ENCODE data around the gene APBB1IP.
A peak's percentile ranks its signal among the peaks of the same experiment; 100 is the strongest.
"Not testable (repeated sequence)": the region's sequence is repeated elsewhere in the genome, so short reads cannot be mapped to it uniquely, and the experiment has no call there.

The APBB1IP gene

DNA sequence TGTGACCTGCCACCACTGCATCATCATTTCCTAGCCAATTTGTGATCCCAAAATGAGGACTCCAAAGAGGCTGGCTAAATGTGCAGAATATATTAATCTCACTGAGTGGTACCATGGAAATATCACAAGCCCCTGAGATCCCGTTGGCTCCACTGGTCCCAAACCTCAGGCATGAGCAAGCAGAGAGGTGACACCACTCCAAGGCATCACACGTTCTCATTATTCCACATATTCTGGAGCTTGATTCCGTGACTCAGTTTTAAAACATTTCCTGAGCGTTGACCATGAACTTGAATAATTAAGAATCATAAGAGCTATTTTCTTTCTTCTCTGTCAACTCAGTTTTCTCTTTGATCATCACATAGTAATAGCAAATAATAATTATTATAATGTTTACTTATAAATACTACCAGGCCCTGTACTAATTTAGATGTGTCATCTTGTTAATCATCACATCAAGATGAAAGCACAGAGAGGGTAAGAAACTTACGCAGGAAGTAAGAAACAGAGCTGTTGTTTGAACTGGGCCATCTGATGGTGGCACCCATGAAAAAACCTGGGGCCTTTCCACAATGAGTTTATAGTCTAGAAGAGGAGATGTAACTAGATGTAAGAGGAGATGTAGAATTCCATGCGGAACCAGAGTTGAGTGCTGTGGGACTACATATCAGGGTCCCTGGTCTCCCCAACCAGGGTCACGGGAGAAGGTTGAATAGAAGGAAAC, 3.5 kb downstream of the APBB1IP start:
- no peak for DNase-seq (ENCODE audit: low read depth in 2 of 2)

DNA sequence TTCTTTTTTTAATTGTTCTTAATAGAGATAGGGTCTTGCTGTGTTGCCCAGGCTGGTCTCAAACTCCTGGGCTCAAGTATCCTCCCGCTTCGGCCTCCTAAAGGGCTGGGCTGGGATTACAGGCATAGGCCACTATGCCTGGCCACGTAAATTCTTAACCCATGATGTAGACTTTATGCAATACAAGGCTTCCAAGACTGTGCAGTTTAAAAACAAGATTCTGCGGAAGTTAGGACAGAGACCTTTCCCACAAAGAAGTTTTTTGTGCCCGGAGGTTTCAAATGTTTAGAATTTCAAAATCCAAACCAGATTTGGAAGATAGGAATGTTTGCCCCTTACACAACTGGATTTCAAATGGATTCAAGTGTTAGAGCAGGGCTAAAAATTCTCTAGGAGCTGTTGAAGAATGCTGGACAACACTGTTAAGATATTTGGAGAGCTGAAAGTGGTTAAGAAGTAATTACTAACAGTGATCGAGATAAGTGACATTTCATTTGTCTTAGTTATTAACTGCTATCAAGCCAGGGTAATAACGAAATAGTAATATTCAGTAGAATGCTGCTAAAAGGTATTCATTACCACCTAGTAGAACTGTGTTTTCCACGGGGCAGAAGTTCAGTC, 7.4 kb downstream of the APBB1IP start:
- DNase-seq (ENCODE audit: low read depth in 2 of 2), result no peak

DNA sequence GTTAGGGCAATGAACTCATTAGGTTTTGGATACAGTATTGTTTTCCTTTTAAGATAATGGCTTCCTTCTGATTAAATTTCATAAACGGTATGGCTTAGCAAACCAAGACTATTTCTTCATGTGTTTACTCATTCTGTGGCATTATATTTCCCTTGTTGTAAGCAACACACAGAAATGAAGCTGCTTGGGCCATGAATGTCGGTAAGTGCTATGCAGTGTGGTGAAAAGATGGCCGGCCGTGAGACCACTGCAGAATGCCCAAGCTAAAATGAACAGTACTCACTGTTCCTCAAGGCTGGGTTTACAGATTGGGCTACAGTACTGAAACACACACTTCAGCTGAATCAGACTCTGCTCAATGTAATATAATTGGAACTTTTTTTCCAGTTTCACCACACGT, 8.1 kb downstream of the APBB1IP start:
- no peak for DNase-seq (ENCODE audit: low read depth in 2 of 2)

DNA sequence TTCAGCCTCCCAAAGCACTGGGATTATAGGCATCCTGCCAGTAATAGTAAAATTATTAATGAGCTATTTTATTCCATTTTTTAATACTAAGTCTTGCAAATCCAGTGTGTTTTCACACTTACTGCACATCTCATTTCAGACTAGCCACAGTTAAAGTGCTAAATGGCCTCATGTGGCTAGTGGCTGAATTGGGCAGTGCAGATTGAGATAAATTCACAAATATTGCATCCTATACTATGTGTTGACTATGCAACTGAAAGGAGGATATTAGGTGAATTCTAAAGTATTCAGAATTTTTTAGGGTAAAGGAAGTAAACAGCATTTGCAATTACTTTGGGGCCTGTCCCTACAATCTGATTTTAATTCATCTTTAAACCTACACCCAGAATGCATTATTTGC, 10.2 kb downstream of the APBB1IP start:
- no peak for DNase-seq (ENCODE audit: low read depth in 2 of 2)

DNA sequence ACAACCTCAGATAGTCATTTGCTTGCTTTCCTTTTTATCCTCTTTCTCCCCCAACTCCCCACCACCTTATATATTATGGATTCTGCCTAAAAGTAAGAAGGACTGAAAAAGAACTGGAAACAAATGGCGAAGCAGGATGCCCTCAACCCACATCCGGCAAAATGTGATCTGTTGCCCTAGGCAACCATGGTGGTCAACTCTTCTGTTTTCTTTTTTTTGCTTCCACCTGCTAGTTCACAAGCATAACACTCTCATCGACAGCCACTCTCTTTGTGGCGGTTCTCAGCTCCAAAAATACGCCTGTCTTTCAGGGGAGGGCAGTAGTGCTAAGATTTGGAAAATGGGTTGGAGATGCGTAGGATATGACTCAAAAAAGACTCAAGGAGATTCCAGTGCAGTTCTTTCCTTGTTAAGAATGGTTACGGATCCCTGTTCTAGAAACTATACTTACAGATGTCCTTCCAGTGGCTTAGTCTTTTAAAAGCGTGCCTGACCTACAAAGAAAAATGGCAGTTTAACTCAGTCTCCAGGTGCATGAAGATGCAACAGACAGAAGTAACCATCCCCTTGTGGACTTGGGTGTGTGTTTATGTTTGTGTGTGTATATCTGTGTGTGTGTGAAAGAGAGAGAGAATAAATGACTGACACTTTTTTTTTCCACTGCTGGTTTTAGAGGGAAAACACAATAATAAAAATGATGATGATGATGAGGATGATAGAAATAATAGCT, 10.7 kb downstream of the APBB1IP start:
- peak; percentile 44 to 56 for DNase-seq (ENCODE audit: low read depth in 2 of 2)

DNA sequence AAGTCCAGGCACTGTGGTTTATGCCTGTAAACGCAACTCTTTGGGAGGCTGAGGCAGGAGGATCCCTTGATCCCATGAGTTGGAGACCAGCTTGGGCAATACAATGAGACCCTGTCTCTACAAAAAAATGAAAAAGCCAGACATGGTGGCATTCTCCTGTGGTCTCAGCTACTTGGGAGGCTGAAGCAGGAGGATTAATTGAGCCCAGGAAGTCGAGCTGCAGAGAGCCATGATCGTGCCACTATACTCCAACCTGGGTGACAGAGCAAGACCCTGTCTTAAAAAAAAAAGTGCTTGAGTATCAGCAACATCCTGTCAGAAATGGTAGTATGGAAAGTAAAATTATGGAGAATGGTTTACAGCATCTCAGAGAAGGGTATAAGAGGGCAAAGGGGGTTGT, 11.6 kb downstream of the APBB1IP start:
- DNase-seq (ENCODE audit: low read depth in 2 of 2), result no peak

DNA sequence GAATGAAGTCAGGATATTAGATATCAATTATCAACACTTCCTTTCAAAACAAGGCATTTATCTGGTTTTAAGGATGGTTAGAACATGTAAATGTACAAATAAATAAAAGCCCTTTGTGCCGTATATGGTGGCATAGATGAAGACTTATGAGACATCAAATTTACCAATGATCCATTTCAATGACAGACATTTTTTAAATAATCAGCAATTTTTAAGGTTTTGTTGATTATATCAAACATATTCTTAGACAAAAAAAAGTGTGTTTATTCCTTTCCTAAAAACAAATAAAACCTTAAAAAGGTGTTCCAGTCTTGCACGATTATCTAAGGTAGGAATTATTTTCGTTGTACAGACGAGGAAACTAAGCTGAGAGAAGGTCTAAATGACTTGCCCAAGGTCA, 13.8 kb downstream of the APBB1IP start:
- DNase-seq (ENCODE audit: low read depth in 2 of 2), result no peak

DNA sequence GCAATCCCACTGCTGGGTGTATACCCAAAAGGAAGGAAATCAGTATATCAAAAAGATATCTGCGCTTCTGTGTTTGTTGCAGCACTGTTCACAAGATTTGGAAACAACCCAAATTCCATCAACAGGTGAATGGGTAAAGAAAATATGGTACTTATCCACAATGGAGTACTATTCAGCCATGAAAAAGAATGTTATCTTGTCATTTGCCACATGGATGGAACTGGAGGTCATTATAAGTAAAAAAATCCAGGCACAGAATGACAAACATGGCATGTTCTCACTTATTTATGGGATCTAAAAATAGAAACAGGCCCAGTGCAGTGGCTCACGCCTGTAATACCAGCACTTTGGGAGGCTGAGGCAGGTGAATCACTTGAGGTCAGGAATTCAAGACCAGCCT, 15.7 kb downstream of the APBB1IP start:
- DNase-seq (ENCODE audit: low read depth in 2 of 2), result no peak

DNA sequence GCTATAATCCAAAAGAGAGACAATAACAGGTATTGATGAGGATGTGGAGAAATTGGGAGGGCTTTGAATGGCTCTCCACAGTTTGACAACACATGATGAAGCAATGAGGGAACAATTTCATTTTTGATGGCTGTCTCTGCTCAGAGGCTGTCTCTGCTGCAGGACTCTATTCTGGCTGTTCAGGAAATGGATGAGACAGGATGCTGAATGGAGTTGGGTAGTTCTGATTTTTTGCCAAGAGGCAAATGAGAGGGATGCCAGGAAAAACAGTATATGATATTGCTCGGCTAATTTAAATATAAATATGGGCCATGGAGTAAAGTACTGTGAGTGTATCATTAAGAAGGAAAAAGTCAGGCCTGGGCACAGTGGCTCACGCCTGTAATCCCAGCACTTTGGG, 16.8 kb downstream of the APBB1IP start:
- no peak for DNase-seq (ENCODE audit: low read depth in 2 of 2)

DNA sequence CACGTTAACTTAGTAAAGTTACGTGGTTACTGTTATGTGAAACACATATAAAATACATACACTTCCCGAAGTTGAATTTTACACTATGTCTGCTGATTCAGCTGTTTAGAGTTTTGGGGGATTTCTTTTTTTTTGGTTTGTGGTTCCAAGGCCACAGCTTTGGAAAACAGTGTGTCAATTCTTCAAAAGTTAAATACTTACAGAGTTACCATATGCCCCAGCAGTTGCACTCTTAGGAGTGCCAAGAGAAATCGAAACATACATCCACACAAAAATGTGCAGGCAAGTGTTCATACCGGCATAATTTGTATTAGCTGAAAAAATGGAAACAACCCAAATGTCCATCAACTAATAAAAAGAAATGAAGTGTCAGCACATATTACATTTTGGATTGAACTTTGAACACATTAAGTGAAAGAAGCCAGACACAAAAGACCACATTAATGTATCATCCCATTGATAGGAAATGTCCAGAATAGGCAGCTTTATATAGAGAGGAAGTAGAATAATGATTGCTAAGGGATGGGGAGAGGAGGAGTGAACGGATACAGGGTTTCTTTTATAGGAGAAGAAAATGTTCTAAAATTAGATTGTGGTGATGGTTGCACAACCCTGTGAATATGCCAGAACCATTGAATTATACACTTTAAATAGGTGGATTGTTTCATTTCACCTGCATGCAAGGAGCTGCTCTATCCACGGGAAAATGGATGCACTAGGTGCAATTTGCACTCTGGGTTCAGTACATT, 17.6 kb downstream of the APBB1IP start:
- no peak for DNase-seq (ENCODE audit: low read depth in 2 of 2)

DNA sequence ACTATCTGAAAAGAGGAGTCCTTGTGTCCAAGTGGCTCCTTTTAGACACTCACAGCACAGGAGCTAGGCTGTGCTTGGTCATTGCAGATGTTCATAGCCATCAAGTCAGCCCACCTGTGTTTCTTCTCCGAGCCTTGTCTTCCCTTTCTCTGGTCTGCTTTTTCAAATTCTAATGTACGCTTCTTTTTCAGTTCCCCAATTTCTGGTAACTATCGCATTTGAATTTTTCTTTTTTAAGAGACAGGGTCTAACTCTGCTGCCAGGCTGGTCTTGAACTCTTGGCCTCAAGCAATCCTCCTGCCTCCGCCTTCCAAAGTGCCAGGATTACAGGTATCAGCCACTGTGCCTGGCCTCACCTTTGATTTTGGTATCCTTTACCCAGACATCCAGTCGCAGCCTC, 18.9 kb downstream of the APBB1IP start:
- DNase-seq (ENCODE audit: low read depth in 2 of 2), result no peak

DNA sequence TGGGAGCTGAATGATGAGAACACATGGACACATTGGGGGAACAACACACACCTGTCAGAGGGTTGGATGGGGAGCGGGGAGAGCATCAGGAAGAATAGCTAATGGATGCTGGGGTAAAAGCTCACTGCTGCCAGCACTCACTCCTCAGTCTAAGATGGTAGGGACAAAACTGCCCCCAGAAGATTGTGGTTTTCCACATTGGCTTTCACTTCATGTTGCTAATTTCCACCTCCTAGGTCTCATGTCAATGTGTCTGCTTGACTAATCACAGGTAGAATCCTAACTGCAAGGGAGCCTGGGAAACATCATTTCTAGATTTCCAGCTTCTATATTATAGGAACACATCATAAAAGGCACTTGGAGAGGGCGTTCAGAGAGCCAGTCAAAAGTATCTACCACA, 22.6 kb downstream of the APBB1IP start:
- DNase-seq (ENCODE audit: low read depth in 2 of 2), result no peak

DNA sequence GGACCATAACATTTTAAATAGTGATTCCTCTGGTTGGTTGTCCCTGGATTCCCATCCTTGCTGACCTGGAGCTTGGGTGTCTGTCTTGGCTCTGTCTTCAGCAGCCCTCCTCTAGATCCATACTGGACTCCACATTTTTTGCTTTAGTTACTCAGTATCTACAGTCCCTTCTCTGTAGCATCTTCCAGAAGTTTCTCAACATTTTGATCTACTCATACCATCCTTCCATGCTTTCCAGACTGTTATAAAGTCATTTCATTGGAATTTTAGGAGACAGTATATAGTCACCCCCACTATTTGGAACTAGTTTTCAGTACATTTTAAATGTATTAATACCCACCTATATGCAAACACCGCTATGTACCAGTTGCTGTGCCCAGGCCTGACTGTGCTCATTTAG, 25.8 kb downstream of the APBB1IP start:
- no peak for DNase-seq (ENCODE audit: low read depth in 2 of 2)

DNA sequence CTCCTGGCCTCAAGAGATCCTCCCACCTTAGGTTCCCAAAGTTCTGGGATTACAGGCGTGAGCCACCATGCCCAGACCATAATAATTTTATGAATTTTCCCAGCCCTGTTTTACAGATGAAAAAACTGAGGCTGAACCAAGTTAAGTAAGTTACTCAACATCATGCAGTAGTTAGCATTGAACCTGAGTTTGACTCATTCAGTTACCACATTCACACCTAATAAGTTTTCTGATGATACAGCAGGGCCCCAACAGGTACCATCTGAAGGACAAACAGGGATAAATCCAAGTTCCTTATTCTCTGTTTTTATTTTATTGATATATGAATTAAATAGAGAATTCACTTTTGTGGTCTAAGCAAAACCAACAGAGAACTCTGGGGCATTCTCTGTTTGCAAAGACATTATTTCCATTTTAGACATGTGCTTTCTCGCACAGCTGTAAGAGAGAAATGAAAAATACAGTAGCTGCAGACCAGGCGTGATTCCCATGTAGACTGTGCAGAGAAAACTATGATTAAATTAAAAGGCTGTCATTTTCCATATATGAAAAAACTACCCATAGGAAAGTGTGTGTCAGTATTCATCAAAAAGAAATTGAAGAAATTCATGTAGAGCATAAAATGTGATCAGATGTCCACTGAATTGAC, 26.6 kb downstream of the APBB1IP start:
- no peak for DNase-seq (ENCODE audit: low read depth in 2 of 2)

DNA sequence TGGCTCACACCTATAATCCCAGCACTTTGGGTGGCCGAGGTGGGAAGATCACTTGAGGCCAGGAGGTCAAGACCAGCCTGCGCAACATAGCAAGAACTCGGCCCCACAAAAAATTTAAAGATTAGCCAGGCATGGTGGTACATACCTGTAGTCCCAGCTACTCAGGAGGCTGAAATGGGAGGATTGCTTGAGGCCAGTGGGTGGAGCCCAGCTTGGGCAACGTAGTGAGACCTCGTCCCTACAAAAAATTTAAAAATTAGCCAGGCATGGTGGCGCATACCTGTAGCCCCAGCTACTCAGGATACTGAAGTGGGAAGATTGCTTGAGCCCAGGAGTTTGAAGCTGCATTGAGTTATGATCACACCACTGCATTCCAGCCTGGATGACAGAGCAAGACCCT, 28.4 kb downstream of the APBB1IP start:
- not testable (repeated sequence) for DNase-seq (ENCODE audit: low read depth in 2 of 2)

DNA sequence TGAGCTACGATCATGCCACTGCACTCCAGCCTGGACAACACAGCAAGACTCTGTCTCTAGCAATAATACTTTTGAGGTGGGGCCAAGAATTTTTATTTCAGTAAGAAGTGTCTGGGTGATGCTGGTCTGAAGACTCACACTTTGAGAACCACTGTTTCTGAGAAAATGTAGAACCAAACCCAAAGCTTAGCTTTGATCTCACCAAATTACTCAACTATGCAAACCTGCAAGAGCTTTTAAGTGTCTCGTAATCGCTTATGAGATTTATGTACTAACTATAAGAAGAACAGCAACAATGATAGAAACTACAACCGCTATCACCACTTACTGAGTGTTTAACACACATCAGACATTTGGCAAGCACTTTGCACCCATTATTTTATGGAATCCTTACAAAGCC, 29.5 kb downstream of the APBB1IP start:
- no peak for DNase-seq (ENCODE audit: low read depth in 2 of 2)

DNA sequence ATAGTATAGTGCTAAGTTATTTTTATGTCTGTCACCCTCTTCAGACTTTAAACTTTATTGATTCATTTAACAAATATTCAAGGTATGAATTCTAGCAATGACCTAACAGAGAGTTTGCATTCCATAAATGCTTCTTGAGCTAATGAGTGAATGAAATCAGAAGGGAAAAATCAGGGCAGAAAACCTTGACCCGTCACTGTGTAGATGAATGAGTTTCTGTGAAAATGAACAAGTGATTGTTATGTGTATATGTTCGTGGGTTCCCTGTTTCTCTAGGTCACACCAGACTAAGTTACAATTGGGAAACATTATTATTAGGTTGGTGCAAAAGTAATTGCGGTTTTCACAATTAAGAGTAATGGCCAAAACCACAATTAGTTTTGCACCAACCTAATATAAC, 30.1 kb downstream of the APBB1IP start:
- DNase-seq (ENCODE audit: low read depth in 2 of 2), result no peak

DNA sequence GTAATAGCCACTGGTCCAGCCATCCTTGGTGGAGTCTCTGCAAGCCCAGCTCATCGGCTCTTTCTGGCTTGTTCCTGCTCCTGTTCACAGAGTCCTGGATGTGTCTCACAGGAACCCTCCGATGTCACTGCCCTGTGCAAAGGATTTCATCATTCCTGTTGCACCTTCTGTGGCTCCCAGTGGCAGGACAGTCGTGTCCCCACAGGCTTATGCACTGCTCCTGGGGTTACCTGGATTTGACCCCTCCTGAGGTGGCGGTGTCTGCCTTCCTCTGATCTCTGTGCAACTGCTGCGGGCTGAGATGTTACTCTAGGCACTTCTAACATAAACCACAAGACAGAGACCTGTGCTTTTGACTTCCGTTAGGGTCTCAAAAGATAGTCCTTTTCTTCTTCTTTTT, 30.6 kb downstream of the APBB1IP start:
- no peak for DNase-seq (ENCODE audit: low read depth in 2 of 2)

DNA sequence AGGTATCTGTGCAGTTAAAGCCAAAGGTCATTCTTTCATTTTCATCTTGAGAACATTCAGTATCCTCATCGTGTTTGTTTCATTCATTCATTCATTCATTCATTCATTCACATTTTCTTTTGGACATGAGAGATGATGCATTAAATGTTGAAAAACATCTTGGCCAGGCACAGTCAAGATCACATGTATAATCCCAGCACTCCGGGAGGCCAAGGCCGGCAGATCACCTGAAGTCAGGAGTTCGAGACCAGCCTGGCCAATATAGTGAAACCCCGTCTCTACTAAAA, 34.3 kb downstream of the APBB1IP start:
- no peak for DNase-seq (ENCODE audit: low read depth in 2 of 2)

DNA sequence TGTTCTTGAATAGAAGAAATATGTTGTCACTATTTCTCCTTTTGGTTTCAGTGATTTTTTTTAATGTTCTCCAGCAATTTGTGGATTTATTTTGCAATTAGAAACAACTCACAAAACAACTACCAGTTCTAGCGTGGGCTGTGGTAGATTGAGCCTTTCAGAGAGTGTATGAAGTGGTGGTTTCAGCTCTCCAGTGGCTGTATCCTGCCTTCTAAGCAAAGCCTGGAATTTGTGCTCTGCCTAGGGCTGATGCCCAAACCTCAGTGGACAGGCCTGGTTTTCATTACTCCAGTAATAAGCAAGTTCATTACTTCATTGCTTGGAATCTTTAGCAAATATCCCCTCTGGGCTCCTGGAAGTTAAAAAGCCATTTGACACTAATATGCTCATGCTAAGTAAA, 35.9 kb downstream of the APBB1IP start:
- DNase-seq (ENCODE audit: low read depth in 2 of 2), result no peak

DNA sequence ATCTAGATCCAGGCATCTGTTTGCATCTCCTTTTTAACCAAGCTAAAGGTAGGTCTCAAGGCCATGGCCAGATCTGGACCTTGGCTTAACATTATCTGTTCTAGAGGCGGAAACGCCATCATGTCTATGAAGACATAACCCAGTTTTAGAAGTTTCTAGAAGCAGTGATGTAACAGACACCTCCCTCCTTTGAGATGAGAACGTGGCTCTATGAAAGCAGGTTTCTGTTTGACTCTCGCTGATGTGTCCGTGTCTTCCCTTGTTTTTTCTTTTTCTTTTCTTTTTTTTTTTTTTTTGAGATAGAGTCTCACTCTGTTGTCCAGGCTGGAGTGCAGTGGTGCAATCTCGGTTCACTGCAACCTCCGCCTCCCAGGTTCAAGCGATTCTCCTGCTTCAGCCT, 36.7 kb downstream of the APBB1IP start:
- not testable (repeated sequence) for DNase-seq (ENCODE audit: low read depth in 2 of 2)

DNA sequence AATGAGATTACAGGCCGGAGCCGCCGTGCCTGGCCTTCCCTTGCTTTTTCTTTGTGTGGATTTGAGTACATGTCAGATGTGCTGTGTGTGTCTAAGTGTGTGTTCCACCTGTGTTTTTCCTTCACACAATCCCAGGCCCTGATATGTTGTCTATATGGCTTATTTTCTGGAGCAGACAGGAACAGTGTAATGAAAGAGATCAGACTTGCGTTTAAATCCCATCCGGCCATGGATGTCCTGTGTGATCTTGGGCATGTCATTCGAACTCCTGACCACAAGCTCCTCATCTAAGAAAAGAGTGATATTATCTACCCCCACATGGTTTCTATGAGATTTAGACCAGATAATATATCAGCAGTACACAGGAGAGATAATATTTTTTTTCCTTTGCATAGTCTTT, 37.2 kb downstream of the APBB1IP start:
- DNase-seq (ENCODE audit: low read depth in 2 of 2), result no peak

All from stimulated activated CD8-positive, alpha-beta memory T cell treated with anti-CD3 and anti-CD28 coated beads, Interleukin-2, amount 100 ng/mL, for 1 hour (primary cell).